Chondrocyte (in vitro differentiated cells): Measurements from ENCODE around the gene DNAL4. TPM values are rescaled to one million over a fixed set of nuclear protein-coding genes. Genes with fewer than 3 reads are reported as not detected.
A peak's percentile ranks its signal among the peaks of the same experiment; 100 is the strongest.

Source experiments
- DNase-seq: peaks from one replicate; pipeline ENCODE4 v3.0.0; 2021; ENCODE audit warnings: mixed read lengths, low spot score
- H3K27ac Mint-ChIP-seq: one replicate; pipeline ENCODE4 v1.8.0; 2021; ENCODE audit warnings: mild to moderate bottlenecking, moderate library complexity, mixed read lengths; ENCODE audit not compliant: unreplicated experiment
- H3K27me3 Mint-ChIP-seq: 2 replicates; pipeline ENCODE4 v1.8.0; 2021; ENCODE audit warnings: low read depth, mixed read lengths
- H3K36me3 Mint-ChIP-seq: 2 replicates; pipeline ENCODE4 v1.8.0; 2021; ENCODE audit warnings: low read depth, mixed read lengths
- H3K4me1 Mint-ChIP-seq: 2 replicates; pipeline ENCODE4 v1.8.0; 2021; ENCODE audit warnings: low read depth, mild to moderate bottlenecking, mixed read lengths
- H3K4me3 Mint-ChIP-seq: one replicate; pipeline ENCODE4 v1.8.0; 2021; ENCODE audit warnings: mild to moderate bottlenecking, moderate library complexity, mixed read lengths; ENCODE audit not compliant: unreplicated experiment
- H3K9me3 Mint-ChIP-seq: 2 replicates; pipeline ENCODE4 v1.8.0; 2021; ENCODE audit warnings: low read depth, mixed read lengths
- total RNA-seq: library from RNA; stranded (reverse); gene quantifications from 3 replicates; pipeline ENCODE4 v1.2.1, GENCODE V29; 2021
- TF ChIP-seq, protein P1 (sequence below): fragments of 200-600 bp; sonication (generic); IDR thresholded peaks from 2 replicates; pipeline ENCODE4 v1.5.0; 2021; ENCODE audit warnings: antibody characterized with exemption, mild to moderate bottlenecking, moderate library complexity

Gene DNAL4
- total RNA-seq, 1 donor from 2014 or later = 11.8 TPM

DNA sequence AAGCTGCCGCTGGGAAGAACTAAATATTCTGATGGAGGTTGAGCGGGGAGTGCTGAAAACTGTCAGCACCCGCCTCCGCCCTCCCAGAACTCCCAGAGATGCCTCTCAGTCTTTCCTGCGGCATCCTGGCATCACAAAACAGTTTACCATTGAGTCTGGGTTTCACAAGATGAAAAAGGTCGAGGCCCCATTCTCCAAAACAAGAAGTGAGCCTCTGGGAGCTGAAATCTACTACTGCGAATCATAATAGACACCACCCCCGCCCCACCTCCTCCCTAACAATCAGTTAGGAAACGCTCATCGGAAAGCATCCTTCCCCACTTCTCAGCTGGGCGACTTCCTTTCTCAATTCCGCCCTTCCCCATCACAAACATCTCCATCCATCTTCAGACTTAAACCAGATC is 39.2 kb downstream of the DNAL4 start:
- Mint-ChIP-seq H3K27ac (peak overlapping the region; percentile 93), H3K4me1 (peaks cover 24% of the 10 kb centered on the region), H3K36me3 (peaks cover 13% of the 10 kb centered on the region), H3K9me3 (no peaks in the 10 kb centered on the region), H3K4me3 (peak overlapping the region; percentile 89), H3K27me3 (no peaks in the 10 kb centered on the region)
- TF ChIP-seq, protein P1, sequence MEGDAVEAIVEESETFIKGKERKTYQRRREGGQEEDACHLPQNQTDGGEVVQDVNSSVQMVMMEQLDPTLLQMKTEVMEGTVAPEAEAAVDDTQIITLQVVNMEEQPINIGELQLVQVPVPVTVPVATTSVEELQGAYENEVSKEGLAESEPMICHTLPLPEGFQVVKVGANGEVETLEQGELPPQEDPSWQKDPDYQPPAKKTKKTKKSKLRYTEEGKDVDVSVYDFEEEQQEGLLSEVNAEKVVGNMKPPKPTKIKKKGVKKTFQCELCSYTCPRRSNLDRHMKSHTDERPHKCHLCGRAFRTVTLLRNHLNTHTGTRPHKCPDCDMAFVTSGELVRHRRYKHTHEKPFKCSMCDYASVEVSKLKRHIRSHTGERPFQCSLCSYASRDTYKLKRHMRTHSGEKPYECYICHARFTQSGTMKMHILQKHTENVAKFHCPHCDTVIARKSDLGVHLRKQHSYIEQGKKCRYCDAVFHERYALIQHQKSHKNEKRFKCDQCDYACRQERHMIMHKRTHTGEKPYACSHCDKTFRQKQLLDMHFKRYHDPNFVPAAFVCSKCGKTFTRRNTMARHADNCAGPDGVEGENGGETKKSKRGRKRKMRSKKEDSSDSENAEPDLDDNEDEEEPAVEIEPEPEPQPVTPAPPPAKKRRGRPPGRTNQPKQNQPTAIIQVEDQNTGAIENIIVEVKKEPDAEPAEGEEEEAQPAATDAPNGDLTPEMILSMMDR = no peak
- DNase-seq = no peak

GRCh38 chr22:38753948-38754750 is 39.8 kb downstream of the DNAL4 start:
- no peak for DNase-seq
- H3K4me3 Mint-ChIP-seq = peak overlapping the region; percentile 89
- no peaks in the 10 kb centered on the region for H3K27me3 Mint-ChIP-seq
- no peaks in the 10 kb centered on the region for H3K9me3 Mint-ChIP-seq
- peaks cover 24% of the 10 kb centered on the region for H3K4me1 Mint-ChIP-seq
- H3K27ac Mint-ChIP-seq = peak overlapping the region; percentile 93
- TF ChIP-seq, protein P1 = no peak
- peaks cover 18% of the 10 kb centered on the region for H3K36me3 Mint-ChIP-seq

DNA sequence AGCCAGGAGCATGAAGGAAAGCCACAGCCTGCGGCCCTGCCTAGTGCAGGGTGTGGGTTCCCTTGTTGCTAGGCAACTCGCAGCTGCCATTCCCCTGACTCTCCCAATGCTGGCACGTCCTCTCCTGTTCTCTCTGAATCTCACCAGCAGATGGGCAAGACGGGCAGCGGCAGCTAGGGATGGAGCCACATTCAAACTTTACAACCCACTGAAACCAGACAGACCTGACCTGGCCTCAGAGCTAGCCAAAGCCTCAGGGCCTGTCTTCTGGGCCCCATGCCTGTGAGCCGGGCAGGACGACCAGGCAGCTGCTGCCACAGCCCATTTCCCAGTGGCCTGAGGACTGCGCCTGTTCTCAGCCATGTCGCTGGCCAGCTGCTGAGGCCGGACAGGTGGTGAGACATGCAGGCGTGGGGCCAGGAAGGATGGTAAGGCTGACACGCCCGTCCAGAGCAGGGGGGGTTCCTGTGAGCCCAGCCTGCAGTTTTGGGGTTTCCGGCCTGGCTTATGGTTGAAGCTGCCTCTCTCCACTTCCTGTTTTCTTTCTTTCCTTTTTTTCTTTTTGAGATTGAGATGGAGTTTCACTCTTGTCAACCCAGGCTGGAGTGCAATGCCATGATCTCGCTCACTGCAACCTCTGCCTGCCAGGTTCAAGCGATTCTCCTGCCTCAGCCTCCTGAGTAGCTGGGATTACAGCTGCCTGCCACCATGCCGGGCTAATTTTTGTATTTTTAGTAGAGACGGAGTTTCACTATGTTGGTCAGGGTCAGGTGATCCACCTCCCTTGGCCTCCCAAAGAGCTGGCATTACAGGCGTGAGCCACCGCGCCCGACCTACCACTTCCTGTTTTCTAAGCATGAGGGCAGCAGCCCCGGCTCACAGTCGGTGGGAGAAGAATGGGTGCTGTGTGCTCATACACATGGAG is 42.3 kb downstream of the DNAL4 start:
- Mint-ChIP-seq H3K4me3 (no peak overlapping the region), H3K4me1 (peaks cover 23% of the 10 kb centered on the region), H3K9me3 (no peaks in the 10 kb centered on the region), H3K36me3 (peaks cover 25% of the 10 kb centered on the region), H3K27ac (no peak overlapping the region), H3K27me3 (no peaks in the 10 kb centered on the region)
- TF ChIP-seq, protein P1 = no peak
- no peak for DNase-seq

- Mint-ChIP-seq H3K9me3 (no peaks in the 10 kb centered on the region), H3K27me3 (no peaks in the 10 kb centered on the region), H3K4me3 (no peak overlapping the region), H3K36me3 (peaks cover 25% of the 10 kb centered on the region), H3K27ac (no peak overlapping the region), H3K4me1 (peaks cover 19% of the 10 kb centered on the region)
- TF ChIP-seq, protein P1 = no peak
- no peak for DNase-seq
Observed at GRCh38 chr22:38751066-38751421, 42.9 kb downstream of the DNAL4 start.

DNA sequence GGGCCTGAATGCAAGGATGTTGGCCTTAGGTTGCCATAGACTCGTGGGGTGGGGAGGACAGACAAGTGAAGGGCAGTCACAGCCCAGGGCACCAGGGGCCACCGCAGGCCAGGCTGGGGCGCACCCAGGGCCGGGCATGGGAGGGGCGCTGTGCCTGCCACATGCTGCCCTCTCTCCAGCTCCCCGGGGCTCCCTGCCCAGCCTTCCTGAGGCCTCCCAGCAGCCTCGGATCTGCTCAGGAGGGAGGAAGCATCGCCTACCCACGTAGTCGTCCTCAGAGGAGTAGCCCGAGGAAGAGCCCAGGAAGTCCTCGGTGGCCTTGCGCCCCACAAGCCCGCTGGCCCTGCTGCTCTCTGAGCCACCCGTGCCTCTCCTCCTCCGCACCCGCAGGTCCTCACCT is 43.3 kb downstream of the DNAL4 start:
- TF ChIP-seq, protein P1 = no peak
- Mint-ChIP-seq H3K27ac (no peak overlapping the region), H3K4me1 (peaks cover 19% of the 10 kb centered on the region), H3K36me3 (peaks cover 25% of the 10 kb centered on the region), H3K27me3 (no peaks in the 10 kb centered on the region), H3K9me3 (no peaks in the 10 kb centered on the region), H3K4me3 (no peak overlapping the region)
- no peak for DNase-seq
